Ascending aorta (tissue), 2 donors: ENCODE measurements around the gene CHI3L1. TPM values are rescaled to one million over a fixed set of nuclear protein-coding genes. Genes with fewer than 3 reads are reported as not detected.

Source experiments
- DNase-seq, 2 donors: peaks; one replicate each; pipeline ENCODE4 v3.0.0-alpha.2; 2019; ENCODE audit warnings: low spot score in 2 of 2
- H3K27ac ChIP-seq, 2 donors: fragments of 200-600 bp; sonication (generic); one replicate each; pipeline ENCODE4 v1.5.1; 2016 to 2017; ENCODE audit warnings: mild to moderate bottlenecking in 1 of 2
- H3K27me3 ChIP-seq: fragments of 200-600 bp; sonication (generic); one replicate; pipeline ENCODE4 v1.5.1; 2017
- H3K36me3 ChIP-seq, 2 donors: fragments of 200-600 bp; sonication (generic); one replicate each; pipeline ENCODE4 v1.5.1; 2016
- H3K4me1 ChIP-seq, 2 donors: fragments of 200-600 bp; sonication (generic); one replicate each; pipeline ENCODE4 v1.5.1; 2016 to 2017; ENCODE audit warnings: mild to moderate bottlenecking in 1 of 2
- H3K4me3 ChIP-seq, 2 donors: fragments of 200-600 bp; sonication (generic); one replicate each; pipeline ENCODE4 v1.5.1; 2016 to 2017; ENCODE audit warnings: mild to moderate bottlenecking in 1 of 2
- H3K9me3 ChIP-seq, 2 donors: fragments of 200-600 bp; sonication (generic); one replicate each; pipeline ENCODE4 v1.5.1; 2016
- intact Hi-C: fragments of 100-400 bp; cut with DNase I; formaldehyde crosslinking; loops from one replicate; pipeline ENCODE4 v1.15.1; 2023
- total RNA-seq: library from RNA; depleted of rRNA; stranded (reverse); fragments of >200 nt; gene quantifications from one replicate; pipeline ENCODE4 v1.1.0, GENCODE V29; 2016
- TF ChIP-seq, protein P1 (sequence below), 3 experiments: fragments of 200-600 bp in 2 of 3; fragments of 450-650 bp in 1 of 3; sonication (generic) in 2 of 3; IDR thresholded peaks; one replicate each; pipeline ENCODE4 v1.5.1; 2016 to 2019; ENCODE audit warnings: antibody characterized with exemption in 3 of 3, mild to moderate bottlenecking in 1 of 3, moderate library complexity in 1 of 3

Gene CHI3L1
- total RNA-seq, 1 donor from 2014 or later = 73.8 TPM

DNA sequence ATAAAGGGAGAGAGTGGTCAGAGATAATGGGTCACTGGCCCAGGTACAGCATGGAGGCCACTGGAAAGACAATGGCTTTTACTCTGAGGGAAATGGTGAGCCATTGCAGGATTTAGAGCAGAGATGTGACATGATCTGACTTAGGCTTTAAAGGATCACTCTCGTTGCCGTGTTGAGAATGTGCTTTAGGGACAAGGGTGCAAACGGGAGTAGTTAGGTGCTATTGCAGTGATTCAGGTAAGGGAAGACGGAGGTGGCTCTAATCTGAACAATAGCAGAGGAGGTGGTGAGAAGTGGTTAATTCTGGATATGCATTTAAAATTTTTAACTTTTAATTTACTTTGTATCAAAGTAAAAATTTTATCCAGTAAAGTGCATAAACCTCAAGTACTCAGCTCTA is 49.2 kb downstream of the CHI3L1 start:
- TF ChIP-seq, protein P1, sequence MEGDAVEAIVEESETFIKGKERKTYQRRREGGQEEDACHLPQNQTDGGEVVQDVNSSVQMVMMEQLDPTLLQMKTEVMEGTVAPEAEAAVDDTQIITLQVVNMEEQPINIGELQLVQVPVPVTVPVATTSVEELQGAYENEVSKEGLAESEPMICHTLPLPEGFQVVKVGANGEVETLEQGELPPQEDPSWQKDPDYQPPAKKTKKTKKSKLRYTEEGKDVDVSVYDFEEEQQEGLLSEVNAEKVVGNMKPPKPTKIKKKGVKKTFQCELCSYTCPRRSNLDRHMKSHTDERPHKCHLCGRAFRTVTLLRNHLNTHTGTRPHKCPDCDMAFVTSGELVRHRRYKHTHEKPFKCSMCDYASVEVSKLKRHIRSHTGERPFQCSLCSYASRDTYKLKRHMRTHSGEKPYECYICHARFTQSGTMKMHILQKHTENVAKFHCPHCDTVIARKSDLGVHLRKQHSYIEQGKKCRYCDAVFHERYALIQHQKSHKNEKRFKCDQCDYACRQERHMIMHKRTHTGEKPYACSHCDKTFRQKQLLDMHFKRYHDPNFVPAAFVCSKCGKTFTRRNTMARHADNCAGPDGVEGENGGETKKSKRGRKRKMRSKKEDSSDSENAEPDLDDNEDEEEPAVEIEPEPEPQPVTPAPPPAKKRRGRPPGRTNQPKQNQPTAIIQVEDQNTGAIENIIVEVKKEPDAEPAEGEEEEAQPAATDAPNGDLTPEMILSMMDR (IDR thresholded peaks at IDR 0.05) = no peak
- H3K4me3 ChIP-seq = no peak overlapping the region
- no peaks in the 10 kb centered on the region for H3K4me1 ChIP-seq
- DNase-seq = no peak
- no peak overlapping the region for H3K27ac ChIP-seq
- H3K27me3 ChIP-seq = no peaks in the 10 kb centered on the region
- H3K9me3 ChIP-seq = no peaks in the 10 kb centered on the region
- intact Hi-C loops = no loop called here
- no peaks in the 10 kb centered on the region for H3K36me3 ChIP-seq

GRCh38 chr1:203136409-203137042 is 50.0 kb downstream of the CHI3L1 start:
- H3K4me3 ChIP-seq = no peak overlapping the region
- intact Hi-C loops = no loop called here
- no peaks in the 10 kb centered on the region for H3K4me1 ChIP-seq
- H3K36me3 ChIP-seq = no peaks in the 10 kb centered on the region
- no peaks in the 10 kb centered on the region for H3K9me3 ChIP-seq
- H3K27ac ChIP-seq = no peak overlapping the region
- TF ChIP-seq, protein P1 (IDR thresholded peaks at IDR 0.05) = no peak
- no peak for DNase-seq
- H3K27me3 ChIP-seq = no peaks in the 10 kb centered on the region

DNA sequence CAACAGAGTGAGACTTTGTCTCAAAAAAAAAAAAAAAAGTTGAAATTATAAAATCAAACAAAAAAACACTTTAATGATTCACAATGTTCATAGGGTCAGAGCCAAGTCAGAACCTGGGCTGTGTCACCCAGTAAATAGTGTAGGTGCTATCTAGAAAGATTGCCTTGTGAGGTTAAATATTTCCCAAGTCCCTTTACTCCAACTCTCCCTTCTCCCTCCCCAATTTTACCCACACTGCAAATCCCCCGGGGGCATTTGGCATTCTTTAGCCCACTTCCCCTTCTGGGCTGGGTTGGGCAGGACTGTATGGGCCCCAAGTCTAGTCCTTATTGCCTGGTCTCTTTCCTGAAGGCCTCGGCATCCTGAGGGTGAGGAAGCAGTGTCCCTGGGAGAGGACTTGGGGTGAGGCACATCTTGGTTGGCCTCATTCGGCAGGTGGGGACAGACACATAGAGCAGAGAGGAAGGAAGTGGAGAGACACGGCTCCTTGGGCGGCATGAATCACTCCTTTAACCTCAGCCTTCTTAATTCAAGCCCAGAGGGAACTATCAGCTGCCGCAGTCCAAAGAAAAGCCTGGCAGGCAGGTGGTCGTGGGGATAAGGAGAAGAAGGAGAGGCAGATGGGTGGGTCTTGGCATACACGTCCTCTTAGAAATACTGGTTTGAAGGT is 50.7 kb downstream of the CHI3L1 start:
- no peak overlapping the region for H3K4me3 ChIP-seq
- no peaks in the 10 kb centered on the region for H3K4me1 ChIP-seq
- H3K36me3 ChIP-seq = no peaks in the 10 kb centered on the region
- H3K27me3 ChIP-seq = no peaks in the 10 kb centered on the region
- TF ChIP-seq, protein P1 (IDR thresholded peaks at IDR 0.05) = no peak
- no peaks in the 10 kb centered on the region for H3K9me3 ChIP-seq
- DNase-seq = no peak
- no peak overlapping the region for H3K27ac ChIP-seq
- intact Hi-C loops = no loop called here

DNA sequence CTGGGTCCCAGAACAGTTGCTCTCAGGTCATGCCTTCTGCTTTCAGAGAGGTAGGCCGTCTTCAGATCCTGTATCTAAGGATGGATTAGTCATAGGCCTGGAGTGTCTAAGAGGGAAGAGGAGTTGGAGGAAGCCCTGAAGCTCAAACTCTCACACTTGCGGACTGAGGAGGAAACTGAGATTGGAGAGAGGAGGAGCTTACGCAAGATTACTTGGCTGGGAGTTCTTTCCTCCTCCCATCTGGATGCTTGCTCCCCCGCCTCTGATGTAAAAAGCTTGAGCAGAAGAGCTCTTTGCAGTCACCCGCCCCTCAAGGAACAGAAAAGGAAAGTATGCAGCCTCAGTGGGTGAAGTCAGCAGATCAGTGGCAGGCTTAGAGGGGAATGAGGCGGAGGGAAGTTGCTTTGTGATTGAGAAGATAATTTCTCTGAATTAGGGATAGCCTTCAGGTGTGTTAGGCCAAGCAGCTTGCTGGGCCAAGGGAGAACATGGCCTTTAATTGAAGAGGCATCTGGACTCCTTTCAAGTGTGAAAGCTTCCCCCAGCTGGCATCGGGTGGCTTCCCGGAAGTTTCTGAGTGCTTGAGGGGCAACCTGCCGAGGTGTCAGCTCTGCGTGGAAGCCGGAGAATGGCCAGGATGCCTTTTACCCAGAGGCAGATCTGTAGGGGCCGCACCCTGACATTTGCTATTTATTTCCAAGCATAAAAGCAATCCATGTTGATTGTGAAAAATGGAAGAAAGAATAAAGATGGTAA is 52.4 kb downstream of the CHI3L1 start:
- H3K9me3 ChIP-seq = no peaks in the 10 kb centered on the region
- H3K4me3 ChIP-seq = no peak overlapping the region
- intact Hi-C loops = no loop called here
- no peaks in the 10 kb centered on the region for H3K36me3 ChIP-seq
- H3K4me1 ChIP-seq = no peaks in the 10 kb centered on the region
- TF ChIP-seq, protein P1 (IDR thresholded peaks at IDR 0.05) = no peak
- no peak overlapping the region for H3K27ac ChIP-seq
- DNase-seq = no peak
- H3K27me3 ChIP-seq = no peaks in the 10 kb centered on the region

DNA sequence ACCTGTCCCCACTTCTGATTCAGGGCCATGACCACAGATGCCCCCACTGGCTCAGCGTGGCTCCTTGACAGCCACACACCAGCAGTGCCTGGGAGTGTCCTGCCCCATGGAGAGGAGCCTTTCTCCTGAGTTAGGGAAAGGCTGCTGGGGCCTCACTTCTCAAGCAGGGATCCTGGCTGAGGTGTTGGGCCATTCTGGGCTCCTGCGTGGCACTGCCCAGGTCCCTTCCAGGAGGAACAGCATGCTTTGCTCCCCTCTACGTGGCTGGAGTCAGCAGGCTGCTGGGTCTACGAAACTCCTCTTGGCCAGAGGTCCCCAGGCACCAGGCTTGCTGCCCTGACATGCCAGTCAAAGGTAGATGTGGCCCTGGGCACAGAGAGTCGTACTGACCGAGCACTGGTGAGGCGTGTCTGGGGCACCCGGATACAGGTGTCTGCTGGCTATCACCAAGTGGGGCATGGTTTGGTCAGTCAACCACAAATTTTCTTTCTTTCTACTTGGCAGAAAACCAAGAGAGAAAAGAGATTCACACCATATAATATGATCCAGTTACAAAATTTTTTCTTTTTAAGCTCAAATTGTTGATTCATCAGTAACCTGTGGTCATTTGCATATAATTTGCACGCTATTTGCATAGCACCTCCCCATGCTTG is 54.8 kb downstream of the CHI3L1 start:
- Histone ChIP-seq H3K4me3 (no peak overlapping the region), H3K36me3 (no peaks in the 10 kb centered on the region), H3K9me3 (no peaks in the 10 kb centered on the region), H3K27me3 (no peaks in the 10 kb centered on the region), H3K27ac (no peak overlapping the region), H3K4me1 (peaks cover 0 to 9% of the 10 kb centered on the region in 2 donors)
- TF ChIP-seq, protein P1 (IDR thresholded peaks at IDR 0.05) = no peak
- DNase-seq = no peak
- intact Hi-C loops = no loop called here
